IMR-90 (cell line): ENCODE data around the gene CTNNA2. TPM values are rescaled to one million over a fixed set of nuclear protein-coding genes. Genes with fewer than 3 reads are reported as not detected.

Experiments
- ATAC-seq: fragments of 200-7000 bp; cut with Tn5 transposase; 2 replicates; pipeline ENCODE4 v1.9.1; 2020; ENCODE audit warnings: low read depth, mild to moderate bottlenecking, moderate library complexity
- BruUV-seq: library from RNA; stranded (reverse); fragments of 400-500 nt; replicated peaks from 2 replicates; lab custom pipeline; 2021; lab: Mats Ljungman, UMichigan
- CTCF ChIA-PET: fragments of 300-600 bp; formaldehyde crosslinking; extraction: SDS; loops from one replicate; lab custom pipeline; 2021; ENCODE audit warnings: antibody characterized with exemption; lab: Yijun Ruan, JAX
- POLR2A ChIA-PET: fragments of 300-600 bp; sonication (Branson Sonifier 250); formaldehyde crosslinking; loops from one replicate; lab custom pipeline; 2022; ENCODE audit warnings: antibody characterized with exemption; ENCODE audit not compliant: unreplicated experiment; lab: Charles Lee
- DNase-seq: peaks from one replicate; pipeline ENCODE4 v3.0.0; 2013
- H2AFZ ChIP-seq: replicated peaks from 2 replicates; pipeline ENCODE3; 2013; ENCODE audit warnings: low read length, mild to moderate bottlenecking; ENCODE audit not compliant: poor library complexity
- H2AK5ac ChIP-seq: 2 replicates; pipeline ENCODE4 v1.6.1; 2013; ENCODE audit warnings: low read depth, low read length, inconsistent platforms
- H2AK9ac ChIP-seq: replicated peaks from 2 replicates; pipeline ENCODE3; 2013; ENCODE audit warnings: mild to moderate bottlenecking, low read depth, low read length, moderate library complexity; ENCODE audit not compliant: poor library complexity
- H2BK120ac ChIP-seq: 2 replicates; pipeline ENCODE4 v1.6.1; 2013; ENCODE audit warnings: low read depth, low read length, inconsistent platforms
- H2BK15ac ChIP-seq: 3 replicates; pipeline ENCODE4 v1.6.1; 2013; ENCODE audit warnings: low read depth, low read length, inconsistent platforms
- H2BK20ac ChIP-seq: 2 replicates; pipeline ENCODE4 v1.6.1; 2013; ENCODE audit warnings: low read depth, mild to moderate bottlenecking, inconsistent platforms, low read length, moderate library complexity
- H2BK5ac ChIP-seq: 2 replicates; pipeline ENCODE4 v1.6.1; 2013; ENCODE audit warnings: mild to moderate bottlenecking, low read depth, low read length, inconsistent platforms; ENCODE audit not compliant: poor library complexity, severe bottlenecking
- H3K14ac ChIP-seq: replicated peaks from 2 replicates; pipeline ENCODE4 v1.6.1; 2013; ENCODE audit warnings: low read depth, low read length, inconsistent platforms
- H3K18ac ChIP-seq: 2 replicates; pipeline ENCODE4 v1.6.1; 2013; ENCODE audit warnings: low read depth, low read length, control low read depth
- H3K23ac ChIP-seq: 2 replicates; pipeline ENCODE4 v1.6.1; 2013; ENCODE audit warnings: low read depth, low read length, inconsistent platforms
- H3K27ac ChIP-seq: 2 replicates; pipeline ENCODE4 v1.5.1; 2013; ENCODE audit warnings: mild to moderate bottlenecking, control low read depth, low read length; ENCODE audit not compliant: insufficient read depth
- H3K27me3 ChIP-seq: 2 replicates; pipeline ENCODE4 v1.6.1; 2013; ENCODE audit warnings: low read length; ENCODE audit not compliant: control insufficient read depth, insufficient read depth
- H3K36me3 ChIP-seq: 2 replicates; pipeline ENCODE4 v1.6.1; 2013; ENCODE audit warnings: low read length, mixed read lengths; ENCODE audit not compliant: control insufficient read depth, insufficient read depth
- H3K4ac ChIP-seq: 2 replicates; pipeline ENCODE4 v1.6.1; 2013; ENCODE audit warnings: low read depth, low read length, inconsistent platforms
- H3K4me1 ChIP-seq: 2 replicates; pipeline ENCODE4 v1.6.1; 2013; ENCODE audit warnings: low read length, mixed read lengths; ENCODE audit not compliant: control insufficient read depth, insufficient read depth
- H3K4me2 ChIP-seq: 2 replicates; pipeline ENCODE4 v1.6.1; 2013; ENCODE audit warnings: low read depth, mild to moderate bottlenecking, control low read depth, low read length, moderate library complexity
- H3K4me3 ChIP-seq: 2 replicates; pipeline ENCODE4 v1.5.1; 2013; ENCODE audit warnings: low read depth, mild to moderate bottlenecking, control low read depth, low read length, moderate library complexity; ENCODE audit not compliant: insufficient read depth
- H3K56ac ChIP-seq: 2 replicates; pipeline ENCODE4 v1.6.1; 2013; ENCODE audit warnings: low read length, inconsistent platforms; ENCODE audit not compliant: insufficient read depth; ENCODE audit errors: extremely low read depth
- H3K79me1 ChIP-seq, 2 experiments: 2 replicates each; pipeline ENCODE4 v1.6.1; 2013; ENCODE audit warnings: low read length in 2 of 2, inconsistent platforms in 1 of 2, low read depth in 1 of 2
- H3K9ac ChIP-seq: 2 replicates; pipeline ENCODE4 v1.6.1; 2013; ENCODE audit warnings: low read depth, low read length, control low read depth
- H3K9me1 ChIP-seq: 2 replicates; pipeline ENCODE4 v1.6.1; 2013; ENCODE audit warnings: low read length, inconsistent platforms; ENCODE audit not compliant: insufficient read depth
- H3K9me3 ChIP-seq: 2 replicates; pipeline ENCODE4 v1.6.1; 2013; ENCODE audit warnings: low read length; ENCODE audit not compliant: control insufficient read depth, insufficient read depth
- H4K20me1 ChIP-seq: 2 replicates; pipeline ENCODE4 v1.6.1; 2013; ENCODE audit warnings: low read length, inconsistent platforms; ENCODE audit not compliant: insufficient read depth
- H4K5ac ChIP-seq: 2 replicates; pipeline ENCODE4 v1.6.1; 2013; ENCODE audit warnings: mild to moderate bottlenecking, low read depth, low read length, control low read depth
- H4K8ac ChIP-seq, 2 experiments: 2 replicates each; pipeline ENCODE4 v1.6.1; 2013; ENCODE audit warnings: low read depth in 2 of 2, low read length in 2 of 2, control low read depth in 1 of 2, inconsistent platforms in 1 of 2
- H4K91ac ChIP-seq: 2 replicates; pipeline ENCODE4 v1.6.1; 2013; ENCODE audit warnings: low read depth, low read length, inconsistent platforms; ENCODE audit not compliant: insufficient read depth
- BHLHE40 ChIP-seq: fragments of 150-350 bp; IDR thresholded peaks from 2 replicates; pipeline ENCODE4 v1.6.1; 2016; ENCODE audit warnings: mild to moderate bottlenecking, low read depth, low read length
- CEBPB ChIP-seq: IDR thresholded peaks from 2 replicates; pipeline ENCODE4 v1.6.1; 2012; ENCODE audit warnings: low read depth, low read length, improper control_type of control experiment
- CTCF ChIP-seq: conservative IDR thresholded peaks from 2 replicates; pipeline ENCODE4 v1.5.1; 2012; ENCODE audit warnings: mild to moderate bottlenecking, low read depth, low read length, improper control_type of control experiment
- ELK1 ChIP-seq: fragments of 150-350 bp; IDR thresholded peaks from 2 replicates; pipeline ENCODE4 v1.6.1; 2016; ENCODE audit warnings: low read depth, mild to moderate bottlenecking, low read length, moderate library complexity, borderline replicate concordance
- MXI1 ChIP-seq: IDR thresholded peaks from 2 replicates; pipeline ENCODE4 v1.6.1; 2012; ENCODE audit warnings: low read depth, mild to moderate bottlenecking, low read length, moderate library complexity, borderline replicate concordance
- NFE2L2 ChIP-seq: fragments of 150-350 bp; IDR thresholded peaks from 2 replicates; pipeline ENCODE4 v1.6.1; 2016; ENCODE audit warnings: low read depth, mild to moderate bottlenecking, low read length
- POLR2A ChIP-seq: IDR thresholded peaks from 2 replicates; pipeline ENCODE4 v1.6.1; 2012; ENCODE audit warnings: mild to moderate bottlenecking, low read depth, low read length
- RAD21 ChIP-seq: IDR thresholded peaks from 2 replicates; pipeline ENCODE4 v1.6.1; 2012; ENCODE audit warnings: low read length, improper control_type of control experiment
- RFX5 ChIP-seq: IDR thresholded peaks from 2 replicates; pipeline ENCODE4 v1.8.0; 2012; ENCODE audit warnings: low read depth, mild to moderate bottlenecking, low read length, moderate library complexity
- USF2 ChIP-seq: fragments of 150-350 bp; IDR thresholded peaks from 2 replicates; pipeline ENCODE4 v1.6.1; 2017; ENCODE audit warnings: mild to moderate bottlenecking, antibody characterized with exemption, low read length, low read depth
- WGBS, 2 experiments: methylation state at CpG; one replicate each; pipeline versions ENCODE4 v1.1.5 to v1.1.7; 2013; ENCODE audit warnings: missing lambda C conversion rate in 2 of 2; ENCODE audit not compliant: insufficient read length in 1 of 2; ENCODE audit errors: extremely low coverage in 2 of 2; 5-methylcytosine and 5-hydroxymethylcytosine counted together
- dilution Hi-C: fragments of 300-500 bp; cut with HindIII; formaldehyde crosslinking; loops from one replicate; pipeline ENCODE4 v1.14.3; 2018; ENCODE audit warnings: low sequenced_read_pairs; ENCODE audit not compliant: unreplicated experiment
- in situ Hi-C: fragments of 300-500 bp; cut with MboI; formaldehyde crosslinking; loops from 3 replicates; pipeline ENCODE4 v1.14.3; 2019; ENCODE audit warnings: low sequenced_read_pairs, inconsistent platforms, mixed read lengths
- intact Hi-C: fragments of 100-400 bp; cut with micrococcal nuclease; formaldehyde crosslinking; loops from 2 replicates; pipeline ENCODE4 v1.10.0; 2022
- polyA plus RNA-seq, 3 experiments: library from polyadenylated mRNA; depleted of rRNA; stranded (reverse); fragments of >200 nt; gene quantifications; 2 replicates each; pipeline ENCODE4 v1.2.3, GENCODE V29; 2012; ENCODE audit warnings: low replicate concordance in 1 of 3
- total RNA-seq: library from RNA; depleted of rRNA; stranded (reverse); fragments of >200 nt; gene quantifications from 2 replicates; pipeline ENCODE4 v1.2.3, GENCODE V29; 2012

Gene CTNNA2
- total and polyA plus RNA-seq, 2 of the 4 experiments (the other 2 are of a cell fraction): not detected

GRCh38 chr2:79985571-79985970, 472.7 kb downstream of the CTNNA2 start:
- Histone ChIP-seq H2AK5ac (no peak overlapping the region), H3K4me3 (no peak overlapping the region), H3K4me2 (no peak overlapping the region), H3K36me3 (no peaks in the 10 kb centered on the region), H2BK15ac (no peak overlapping the region), H3K27me3 (no peaks in the 10 kb centered on the region), H3K79me1 (no peaks in the 10 kb centered on the region), H3K56ac (no peak overlapping the region), H4K8ac (no peak overlapping the region), H3K9me1 (no peaks in the 10 kb centered on the region; the same call in 1 of the 2 replicates), H2BK120ac (no peak overlapping the region), H3K4ac (no peak overlapping the region), H2BK20ac (no peak overlapping the region), H3K9me3 (no peaks in the 10 kb centered on the region), H3K14ac (no peak overlapping the region), H2AFZ (no peak overlapping the region), H2BK5ac (no peak overlapping the region), H4K20me1 (no peaks in the 10 kb centered on the region), H4K5ac (no peak overlapping the region), H2AK9ac (no peak overlapping the region), H3K18ac (no peak overlapping the region), H3K27ac (no peak overlapping the region), H3K23ac (no peak overlapping the region), H3K9ac (no peak overlapping the region), H3K4me1 (no peaks in the 10 kb centered on the region; the same call in 1 of the 2 replicates), H4K91ac (no peak overlapping the region)
- ChIA-PET CTCF (no interaction called here), POLR2A (no interaction called here)
- TF ChIP-seq ELK1: no peak
- TF ChIP-seq CTCF: no peak
- TF ChIP-seq POLR2A: no peak
- no peak for TF ChIP-seq USF2
- no peak for TF ChIP-seq BHLHE40
- TF ChIP-seq NFE2L2: no peak
- no peak for TF ChIP-seq RAD21
- TF ChIP-seq CEBPB: no peak
- TF ChIP-seq MXI1: no peak
- no peak for TF ChIP-seq RFX5
- ATAC-seq (no peak), DNase-seq (no peak)
- intact Hi-C loops: no loop called here
- no TSS peak for BruUV-seq
- WGBS, 2 experiments: 100% methylated on average over 1 of the region's 2 CpGs; no CpG with 5 or more reads in 1 of the 2 experiments
- dilution Hi-C loops: no loop called here
- in situ Hi-C loops: no loop called here
